Muscle of back (tissue), 11 donors: Measurements from ENCODE around the gene XRCC1. TPM values are rescaled to one million over a fixed set of nuclear protein-coding genes. Genes with fewer than 3 reads are reported as not detected.

Experiments
- DNase-seq, 3 donors: peaks; one replicate each; pipeline versions ENCODE4 v3.0.0 to v3.0.0-alpha.2; 2013
- polyA plus RNA-seq, 10 donors: library from polyadenylated mRNA; unstranded; fragments of 120-200 nt; gene quantifications; one replicate each; pipeline ENCODE4 v1.2.1, GENCODE V29; 2013; ENCODE audit not compliant: insufficient read length in 10 of 10

Gene XRCC1
- polyA plus RNA-seq, 10 donors: 24.5 to 40.6 (median 29.6) TPM

- no peak for DNase-seq
Measured at GRCh38 chr19:43581467-43581866, 6.1 kb upstream of the XRCC1 start.

- DNase-seq: no peak
Measured at GRCh38 chr19:43578787-43579186, 3.5 kb upstream of the XRCC1 start.

DNA sequence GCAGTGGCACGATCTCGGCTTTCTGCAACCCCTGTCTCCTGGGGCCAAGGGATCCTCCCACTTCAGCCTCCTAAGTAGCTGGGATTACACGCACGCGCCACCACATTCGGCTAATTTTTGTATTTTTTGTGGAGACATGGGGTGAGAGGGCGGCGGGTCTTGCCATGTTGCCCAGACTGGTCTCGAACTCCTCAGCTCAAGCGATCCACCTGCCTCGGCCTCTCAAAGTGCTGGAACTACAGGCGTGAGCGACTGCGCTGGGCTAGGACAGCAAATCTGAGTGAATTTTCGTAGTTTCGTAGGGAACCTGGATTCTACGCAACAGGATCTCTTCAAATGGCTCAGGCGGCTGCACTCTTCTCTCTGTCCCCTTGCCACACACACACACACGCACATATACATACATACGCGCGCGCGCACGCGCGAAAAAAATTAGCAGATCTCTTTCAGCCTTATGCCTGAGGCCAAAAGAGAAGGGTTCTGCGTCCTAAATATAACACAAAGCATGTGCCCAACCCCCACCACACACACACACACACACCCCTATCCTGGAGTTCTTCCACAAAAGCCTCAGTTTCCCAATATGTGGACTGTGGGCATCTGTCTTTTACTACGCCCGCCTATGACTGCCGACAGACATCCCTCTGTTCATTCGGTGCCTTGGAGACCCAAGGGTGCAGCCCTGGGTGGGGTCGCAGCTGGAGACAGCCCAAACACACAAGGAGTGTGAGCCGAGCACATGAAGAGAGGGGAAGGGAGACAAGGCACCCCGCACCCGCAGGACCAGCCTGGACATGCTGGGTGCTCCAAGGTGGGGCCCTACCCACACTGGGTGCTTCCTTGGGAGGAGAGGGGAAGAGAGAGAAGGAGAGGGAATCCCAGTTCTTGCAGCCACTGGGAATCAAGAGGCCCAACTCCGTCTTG is 890 bp upstream of the XRCC1 start:
- DNase-seq: peak in 1 of 3 donors; percentile 14

DNA sequence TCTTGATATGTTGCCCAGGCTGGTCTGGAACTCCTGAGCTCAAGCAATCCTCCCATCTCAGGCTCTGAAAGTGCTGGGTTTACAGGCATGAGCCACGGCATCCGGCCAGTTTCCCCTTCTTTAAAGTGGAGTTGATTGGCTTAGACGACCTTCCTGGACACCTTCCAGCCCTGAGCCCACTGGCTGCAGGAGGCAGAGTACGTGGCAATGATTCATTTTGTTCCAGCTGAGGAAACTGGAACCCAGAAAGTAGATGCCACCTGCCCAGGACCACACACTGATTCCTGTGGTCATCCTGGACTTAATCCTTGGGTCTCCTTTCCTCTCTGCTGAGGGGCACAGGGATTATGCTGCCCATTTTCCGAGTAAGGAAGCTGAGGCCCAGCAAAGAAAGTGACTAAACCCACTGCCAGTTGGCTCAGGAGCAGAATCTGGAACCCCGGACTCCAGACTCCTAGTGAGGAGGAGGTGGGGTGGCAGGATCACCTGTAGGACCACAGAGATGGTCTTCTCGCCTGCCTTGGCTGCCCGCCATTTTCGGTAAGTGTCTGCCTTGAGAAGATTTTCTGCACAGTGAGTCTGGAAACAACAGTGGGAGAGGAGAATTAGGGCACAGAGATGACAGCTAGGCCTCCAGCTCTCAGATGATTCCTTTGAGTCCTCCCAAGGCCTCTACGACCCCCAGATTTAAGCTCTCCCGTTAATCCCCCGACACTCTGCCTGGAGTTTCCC is 737 bp downstream of the XRCC1 start:
- DNase-seq: no peak

GRCh38 chr19:43572171-43572588 is 3.1 kb downstream of the XRCC1 start:
- DNase-seq: no peak

- no peak for DNase-seq
Measured at GRCh38 chr19:43570174-43570791, 5.0 kb downstream of the XRCC1 start.

- no peak for DNase-seq
Measured at GRCh38 chr19:43569657-43570056, 5.7 kb downstream of the XRCC1 start.

DNA sequence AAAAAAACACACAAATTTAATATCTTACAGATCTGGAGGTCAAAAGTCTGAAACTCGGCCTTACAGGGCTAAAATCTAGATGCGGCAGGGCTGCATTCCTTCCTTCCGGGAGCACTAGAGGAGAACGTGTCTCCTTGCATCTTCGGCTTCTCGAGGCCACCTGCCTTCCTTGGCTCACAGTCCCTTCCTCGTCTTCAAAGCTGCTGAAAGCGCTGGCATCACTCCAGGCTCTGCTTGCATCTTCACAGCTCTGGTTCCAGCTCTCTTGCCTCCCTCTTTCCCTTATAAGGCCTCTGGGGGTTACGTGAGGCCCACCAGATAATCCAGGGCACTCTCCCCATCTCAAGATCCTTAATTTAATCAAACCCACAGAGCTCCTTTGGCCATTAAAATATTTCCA is 10.5 kb downstream of the XRCC1 start:
- peak in 1 of 3 donors; percentile 34 for DNase-seq

GRCh38 chr19:43563816-43564457 is 11.4 kb downstream of the XRCC1 start:
- DNase-seq: no peak

GRCh38 chr19:43562698-43563241 is 12.6 kb downstream of the XRCC1 start:
- DNase-seq: peak; percentile 44 to 63 (median 49)

DNA sequence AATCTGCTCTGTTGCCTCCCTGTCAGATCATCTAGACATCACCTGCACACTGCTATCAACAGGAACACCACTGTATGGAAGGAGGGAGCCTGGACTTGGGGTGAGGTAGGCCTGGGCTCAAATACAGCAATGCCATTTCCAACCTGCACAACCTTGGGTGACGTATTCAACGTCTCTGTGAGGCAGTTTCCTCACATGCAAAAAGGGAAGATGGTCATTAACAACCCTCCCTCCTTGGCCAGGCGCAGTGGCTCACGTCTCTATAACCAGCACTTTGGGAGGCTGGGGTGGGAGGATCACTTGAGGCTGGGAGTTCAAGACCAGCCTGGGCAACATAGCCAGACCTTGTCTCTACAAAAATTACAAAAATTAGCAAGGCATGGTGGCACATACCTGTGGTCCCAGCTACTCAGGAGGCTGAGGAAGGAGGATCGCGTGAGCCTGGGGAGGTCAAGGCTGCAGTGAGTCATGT is 13.1 kb downstream of the XRCC1 start:
- no peak for DNase-seq

DNA sequence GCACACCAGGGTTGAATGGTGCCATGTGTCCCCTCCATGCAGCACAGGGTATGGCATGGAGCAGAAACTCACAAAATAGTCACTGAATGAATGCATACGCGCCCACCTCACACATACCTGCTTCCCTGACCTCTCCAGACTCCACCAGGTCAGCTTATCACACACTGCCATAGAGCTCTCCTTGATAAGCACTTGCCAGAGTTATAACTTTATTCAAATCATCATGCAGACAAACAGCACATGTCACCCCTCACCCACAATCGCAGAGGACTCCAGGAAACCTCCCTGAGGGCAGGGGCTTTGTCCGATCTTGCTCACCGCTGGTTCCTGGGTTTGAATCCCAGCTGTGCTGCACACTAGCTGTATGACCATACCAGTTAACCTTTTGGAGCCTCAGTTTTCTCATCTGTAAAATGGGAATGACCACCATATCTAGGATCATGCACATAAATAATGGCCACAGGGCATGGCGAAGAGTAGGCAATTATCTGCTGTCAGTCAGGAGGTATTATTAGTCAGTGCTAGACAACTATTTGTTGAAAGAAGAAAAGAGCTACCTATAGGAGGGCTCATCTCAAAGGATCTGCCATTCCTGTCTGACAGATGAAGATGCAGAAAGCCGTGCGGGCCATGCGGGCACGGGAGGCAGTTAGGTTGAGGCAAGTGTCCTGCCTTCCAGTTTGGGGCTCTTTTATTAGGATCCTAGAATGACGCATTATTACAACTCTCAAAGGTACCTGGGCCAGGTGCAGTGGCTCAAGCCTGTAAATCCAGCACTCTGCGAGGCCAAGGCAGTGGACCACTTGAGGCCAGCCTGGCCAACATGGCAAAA is 14.0 kb downstream of the XRCC1 start:
- DNase-seq: no peak

- no peak for DNase-seq
Measured at GRCh38 chr19:43560687-43561086, 14.6 kb downstream of the XRCC1 start.

DNA sequence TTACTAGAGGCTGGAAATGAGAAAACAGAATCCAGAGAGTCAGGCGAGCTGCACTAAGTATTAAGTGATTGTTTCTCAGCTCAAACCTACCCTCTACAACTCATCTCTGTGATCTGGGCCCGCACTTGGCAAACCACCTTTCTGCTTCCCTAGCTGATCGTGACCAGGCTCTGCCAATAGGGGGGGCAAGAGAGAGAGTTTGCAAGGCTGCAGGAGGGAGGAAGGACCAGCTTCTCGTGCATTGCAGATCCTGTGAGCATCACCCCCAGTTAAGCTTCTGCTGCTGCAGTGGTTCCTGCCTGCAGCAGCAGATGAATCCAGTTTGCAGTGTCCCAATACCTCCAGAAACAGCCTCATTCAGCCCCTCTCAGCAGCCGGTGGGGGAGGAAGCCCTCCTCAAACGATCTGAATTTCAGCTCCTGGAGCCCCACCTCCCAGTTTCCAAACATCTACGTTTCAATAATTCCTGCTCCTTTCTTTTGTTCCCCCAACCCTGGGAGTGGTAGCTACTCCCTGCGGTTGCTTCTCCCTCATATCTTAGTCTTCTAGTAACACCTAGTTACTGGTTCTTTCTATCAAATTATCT is 20.0 kb downstream of the XRCC1 start:
- DNase-seq: peak in 2 of 3 donors; percentile 69 to 79

DNA sequence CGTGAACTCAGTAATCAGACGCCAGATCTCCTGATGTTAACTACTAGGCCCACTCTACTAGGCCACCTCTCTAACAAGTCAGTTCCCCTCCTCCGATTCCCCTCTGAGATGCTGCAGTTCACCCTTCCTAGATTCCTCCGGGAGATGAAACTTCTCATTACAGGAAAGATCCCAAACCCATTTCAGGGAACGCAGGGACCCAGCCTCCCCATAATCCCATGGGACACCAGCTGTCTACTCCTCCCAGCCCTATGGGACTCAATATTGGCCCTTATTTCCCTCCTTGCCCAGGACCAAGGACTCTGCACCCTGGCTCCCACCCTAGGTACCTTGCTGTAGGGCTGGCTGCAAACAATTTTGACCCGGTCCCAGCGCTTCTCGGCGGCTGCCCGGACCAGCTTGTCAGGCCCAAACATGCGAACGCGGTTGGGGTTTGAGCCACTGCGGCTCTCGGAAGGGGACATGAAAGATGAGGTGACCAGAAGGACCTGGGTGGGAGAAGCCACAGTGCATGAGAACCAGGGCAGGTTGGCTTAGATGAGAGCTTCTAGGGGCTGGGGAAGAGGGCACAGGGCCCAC is 20.9 kb downstream of the XRCC1 start:
- no peak for DNase-seq

DNA sequence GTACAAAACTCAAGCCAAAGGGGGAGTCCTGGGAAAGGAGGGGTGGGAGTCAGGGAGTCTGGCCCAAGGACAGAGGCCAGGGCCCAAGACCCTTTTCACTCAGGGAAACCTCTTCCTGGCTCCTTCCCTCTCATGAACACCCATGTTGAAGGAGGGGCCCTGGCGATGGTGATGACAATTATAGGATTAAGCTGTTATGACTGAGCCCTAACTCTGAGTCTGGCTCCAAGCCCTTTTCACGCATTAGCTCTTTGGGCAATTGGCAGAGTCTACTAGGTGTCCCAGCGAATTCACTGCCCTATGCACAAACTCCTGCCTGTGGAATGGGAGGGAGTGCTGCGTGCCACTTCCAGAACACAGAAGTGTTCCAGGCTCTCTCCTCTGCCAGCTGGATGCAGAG is 21.7 kb downstream of the XRCC1 start:
- DNase-seq: no peak

DNA sequence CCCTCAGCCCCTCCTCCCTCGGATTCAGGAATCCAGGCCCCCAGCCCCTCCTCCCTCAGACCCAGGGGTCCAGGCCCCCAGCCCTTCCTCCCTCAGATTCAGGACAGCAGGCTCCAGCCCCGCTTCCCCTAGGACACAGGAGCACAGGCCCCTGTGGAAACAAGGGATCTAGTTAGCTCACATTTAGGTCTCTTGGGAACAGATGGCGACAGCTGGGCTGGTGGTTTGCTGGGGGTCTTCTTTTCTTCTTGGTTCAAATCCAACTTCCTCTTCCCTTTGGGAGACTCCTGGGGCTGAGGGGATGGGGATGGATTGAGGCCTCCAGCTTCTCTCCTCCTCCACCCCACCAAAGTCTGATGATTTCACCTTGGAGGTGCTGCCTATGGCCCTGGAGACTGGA is 22.7 kb downstream of the XRCC1 start:
- no peak for DNase-seq

GRCh38 chr19:43552198-43552450 is 23.2 kb downstream of the XRCC1 start:
- no peak for DNase-seq

DNA sequence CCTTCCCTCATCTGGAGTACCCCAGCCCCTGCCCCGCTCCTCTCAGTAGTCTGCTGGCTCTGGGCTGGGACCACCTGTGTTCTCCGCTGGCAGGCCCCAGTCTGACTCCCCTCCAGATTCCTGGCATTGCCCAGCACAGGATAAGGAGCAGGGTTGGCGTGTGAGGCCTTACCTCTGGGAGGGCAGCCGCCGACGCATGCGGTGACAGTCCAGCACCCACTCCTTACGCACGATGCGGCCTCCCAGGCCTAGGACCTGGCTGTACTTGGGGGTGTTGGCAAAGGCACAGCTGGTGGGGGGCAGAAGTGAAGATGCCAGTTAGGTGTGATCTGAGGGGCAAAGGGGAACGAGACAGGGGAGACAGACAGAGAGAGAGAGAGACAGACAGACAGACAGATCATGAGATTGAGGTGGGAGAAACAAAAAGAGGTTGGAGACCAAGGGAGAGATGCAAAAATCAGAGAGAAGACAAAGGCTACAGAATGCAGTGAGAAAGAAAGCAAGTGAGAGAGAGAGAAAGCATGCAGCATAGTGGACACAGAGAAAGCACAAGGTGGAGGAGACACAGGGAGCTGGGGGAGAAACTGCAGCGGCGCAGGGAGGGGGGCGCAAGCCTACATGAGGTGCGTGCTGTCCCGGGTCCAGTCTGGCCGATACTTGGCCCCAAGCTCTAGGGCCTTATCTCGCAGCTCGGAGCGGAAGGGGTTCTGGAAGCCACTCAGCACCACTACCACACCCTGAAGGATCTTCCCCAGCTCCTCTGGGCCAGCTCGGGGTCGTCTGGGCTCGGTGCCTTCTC is 23.7 kb downstream of the XRCC1 start:
- no peak for DNase-seq
